GM23338 (cell line): ENCODE measurements around the gene PIAS1.

Source experiments
- POLR2AphosphoS5 ChIP-seq: IDR thresholded peaks from 2 replicates; pipeline ENCODE4 v1.6.1; 2016; ENCODE audit warnings: antibody characterized with exemption, low read depth
- TF ChIP-seq, protein P1 (sequence below), 2 experiments: fragments of 200-600 bp in 1 of 2; sonication (generic) in 1 of 2; conservative IDR thresholded peaks; 2 replicates each; pipeline versions ENCODE4 v1.5.1 to v1.6.1; 2016 to 2017; ENCODE audit warnings: antibody characterized with exemption in 2 of 2, low read depth in 2 of 2, mild to moderate bottlenecking in 2 of 2, moderate library complexity in 1 of 2

GRCh38 chr15:68204776-68205557 is 150.9 kb downstream of the PIAS1 start, which contains the start of gene CALML4:
- TF ChIP-seq, protein P1, sequence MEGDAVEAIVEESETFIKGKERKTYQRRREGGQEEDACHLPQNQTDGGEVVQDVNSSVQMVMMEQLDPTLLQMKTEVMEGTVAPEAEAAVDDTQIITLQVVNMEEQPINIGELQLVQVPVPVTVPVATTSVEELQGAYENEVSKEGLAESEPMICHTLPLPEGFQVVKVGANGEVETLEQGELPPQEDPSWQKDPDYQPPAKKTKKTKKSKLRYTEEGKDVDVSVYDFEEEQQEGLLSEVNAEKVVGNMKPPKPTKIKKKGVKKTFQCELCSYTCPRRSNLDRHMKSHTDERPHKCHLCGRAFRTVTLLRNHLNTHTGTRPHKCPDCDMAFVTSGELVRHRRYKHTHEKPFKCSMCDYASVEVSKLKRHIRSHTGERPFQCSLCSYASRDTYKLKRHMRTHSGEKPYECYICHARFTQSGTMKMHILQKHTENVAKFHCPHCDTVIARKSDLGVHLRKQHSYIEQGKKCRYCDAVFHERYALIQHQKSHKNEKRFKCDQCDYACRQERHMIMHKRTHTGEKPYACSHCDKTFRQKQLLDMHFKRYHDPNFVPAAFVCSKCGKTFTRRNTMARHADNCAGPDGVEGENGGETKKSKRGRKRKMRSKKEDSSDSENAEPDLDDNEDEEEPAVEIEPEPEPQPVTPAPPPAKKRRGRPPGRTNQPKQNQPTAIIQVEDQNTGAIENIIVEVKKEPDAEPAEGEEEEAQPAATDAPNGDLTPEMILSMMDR (conservative IDR thresholded peaks at IDR 0.05; ENCODE audit: low read depth in 2 of 2), result no peak
- no peak for TF ChIP-seq POLR2AphosphoS5
